Activated CD8-positive, alpha-beta memory T cell treated with anti-CD3 and anti-CD28 coated beads, Interleukin-2, amount 50 U/mL, for 48 hours (primary cell): Measurements from ENCODE around the gene ROS1.
"Not testable (repeated sequence)": the region's sequence is repeated elsewhere in the genome, so short reads cannot be mapped to it uniquely, and the experiment has no call there.

Source experiments
- DNase-seq: peaks from one replicate; pipeline ENCODE4 v3.0.0-alpha.2; 2020

The ROS1 gene

DNA sequence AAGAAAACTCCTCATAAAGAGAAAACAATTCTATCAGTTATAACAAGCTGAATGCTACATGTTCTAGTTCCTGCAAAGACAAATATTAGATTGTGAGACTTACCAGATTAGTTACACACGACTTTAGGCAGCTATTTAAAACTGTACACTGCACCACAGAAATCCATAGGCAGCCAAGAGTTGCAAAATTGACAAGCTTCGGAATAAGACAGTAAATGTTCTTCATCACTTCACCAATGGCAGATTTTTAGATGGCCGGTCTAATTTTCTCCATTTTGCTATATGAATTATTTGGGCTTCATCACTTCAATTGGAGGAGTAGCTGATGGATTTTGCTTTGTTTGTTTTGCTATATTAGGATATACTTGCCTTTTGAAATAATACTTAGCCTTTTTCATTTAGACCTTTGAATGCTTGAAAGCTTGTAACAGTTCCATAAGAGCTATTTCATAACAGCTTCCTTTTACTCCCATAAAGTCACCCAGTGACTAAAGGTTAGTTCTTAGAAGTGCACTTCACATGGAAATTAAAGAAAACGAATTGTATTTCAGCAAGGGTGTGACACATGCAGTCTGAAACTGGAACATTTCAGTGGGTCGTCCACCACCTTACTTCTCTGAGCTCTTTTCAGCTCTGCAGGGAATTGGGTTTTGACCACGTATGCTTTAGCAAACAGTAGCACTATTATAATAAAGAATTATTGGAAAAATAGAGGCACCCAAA lies at the start of gene ROS1:
Gene ROS1, minus strand, starts transcription at position 512 of the 723 bp plus-strand sequence. Its CDS starts 286 bp downstream, at position 226.
- DNase-seq: no peak

- no peak for DNase-seq
Observed at GRCh38 chr6:117473401-117473800, 47.7 kb upstream of the ROS1 start.

DNA sequence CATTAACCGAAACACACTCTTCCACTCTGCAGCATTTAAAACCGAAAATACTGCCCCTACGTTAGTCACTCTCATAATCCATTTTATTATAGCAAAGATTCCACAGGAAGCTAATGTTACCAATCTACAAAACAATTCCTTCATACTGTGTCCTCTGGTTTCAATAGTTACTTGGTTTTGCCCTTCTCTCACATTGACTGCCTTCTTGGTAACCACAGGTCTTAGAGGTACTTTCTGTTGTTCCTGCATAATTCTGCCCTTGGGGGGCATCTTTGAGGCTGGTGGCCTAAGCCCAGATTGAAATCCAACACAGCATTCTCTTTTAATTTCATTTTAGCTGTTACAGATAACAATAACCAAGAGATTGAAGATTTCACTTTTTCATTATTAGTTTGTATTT lies 46.9 kb upstream of the ROS1 start:
- no peak for DNase-seq

DNA sequence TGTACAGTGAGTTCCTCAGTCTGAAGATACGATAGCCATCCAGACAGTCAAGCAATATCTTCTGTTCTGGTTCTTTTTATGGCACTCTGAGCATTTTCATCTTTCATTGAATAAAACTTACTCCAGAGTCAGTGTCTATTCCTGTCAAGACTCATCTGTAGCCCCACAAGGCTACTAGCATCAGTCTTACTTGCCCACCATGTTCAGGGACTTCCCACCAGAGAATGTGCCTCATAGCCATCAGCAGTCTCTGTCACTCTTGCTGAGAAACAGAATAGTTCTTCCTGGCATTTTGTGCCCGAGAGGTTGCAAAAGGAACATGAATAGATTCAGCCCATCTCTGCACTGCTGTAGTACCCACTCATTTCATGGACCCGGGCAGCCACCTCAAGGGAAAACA lies 44.0 kb upstream of the ROS1 start:
- DNase-seq: no peak

DNA sequence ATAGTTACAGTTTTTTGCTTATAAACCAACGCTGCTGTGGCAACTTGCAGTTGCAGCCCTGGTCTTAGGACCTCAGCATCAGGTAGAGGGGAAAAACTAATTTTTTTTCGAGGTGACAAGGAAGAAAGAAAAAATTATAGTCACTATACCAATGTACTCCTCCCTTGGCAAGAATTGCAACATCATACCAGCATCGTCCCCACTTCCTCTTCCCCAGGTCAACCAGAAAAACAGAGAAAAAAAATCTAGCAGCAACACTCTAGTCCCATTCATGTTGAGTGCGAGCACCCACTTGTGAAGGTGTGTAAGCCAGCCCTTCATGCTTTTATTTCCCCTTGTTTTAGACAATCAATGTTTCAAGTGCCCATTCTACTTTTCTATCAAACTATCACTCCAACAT lies 43.6 kb upstream of the ROS1 start:
- DNase-seq: no peak

- not testable (repeated sequence) for DNase-seq
Observed at GRCh38 chr6:117468527-117468926, 42.8 kb upstream of the ROS1 start.

DNA sequence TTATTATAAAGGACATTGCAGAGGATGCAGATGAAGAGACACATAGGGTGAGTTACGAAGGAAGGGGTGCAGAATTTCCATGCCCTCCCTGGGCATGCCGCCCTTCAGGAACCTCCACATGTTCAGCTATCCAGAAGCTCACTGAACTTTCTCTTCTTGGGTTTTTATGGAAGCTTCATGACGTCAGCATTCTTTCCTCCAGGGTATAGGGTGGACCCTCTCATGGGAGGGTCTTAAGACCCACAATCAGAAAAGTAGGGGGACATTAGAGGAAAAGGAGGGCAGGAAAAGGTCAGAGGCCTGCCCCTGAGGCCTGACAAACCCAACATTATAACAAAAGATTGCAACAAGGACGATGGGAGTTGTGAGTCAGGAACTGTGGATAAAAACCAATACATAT lies 42.1 kb upstream of the ROS1 start:
- no peak for DNase-seq

GRCh38 chr6:117465691-117466090 lies 39.9 kb upstream of the ROS1 start:
- no peak for DNase-seq

GRCh38 chr6:117464700-117465099 lies 39.0 kb upstream of the ROS1 start:
- DNase-seq: no peak

DNA sequence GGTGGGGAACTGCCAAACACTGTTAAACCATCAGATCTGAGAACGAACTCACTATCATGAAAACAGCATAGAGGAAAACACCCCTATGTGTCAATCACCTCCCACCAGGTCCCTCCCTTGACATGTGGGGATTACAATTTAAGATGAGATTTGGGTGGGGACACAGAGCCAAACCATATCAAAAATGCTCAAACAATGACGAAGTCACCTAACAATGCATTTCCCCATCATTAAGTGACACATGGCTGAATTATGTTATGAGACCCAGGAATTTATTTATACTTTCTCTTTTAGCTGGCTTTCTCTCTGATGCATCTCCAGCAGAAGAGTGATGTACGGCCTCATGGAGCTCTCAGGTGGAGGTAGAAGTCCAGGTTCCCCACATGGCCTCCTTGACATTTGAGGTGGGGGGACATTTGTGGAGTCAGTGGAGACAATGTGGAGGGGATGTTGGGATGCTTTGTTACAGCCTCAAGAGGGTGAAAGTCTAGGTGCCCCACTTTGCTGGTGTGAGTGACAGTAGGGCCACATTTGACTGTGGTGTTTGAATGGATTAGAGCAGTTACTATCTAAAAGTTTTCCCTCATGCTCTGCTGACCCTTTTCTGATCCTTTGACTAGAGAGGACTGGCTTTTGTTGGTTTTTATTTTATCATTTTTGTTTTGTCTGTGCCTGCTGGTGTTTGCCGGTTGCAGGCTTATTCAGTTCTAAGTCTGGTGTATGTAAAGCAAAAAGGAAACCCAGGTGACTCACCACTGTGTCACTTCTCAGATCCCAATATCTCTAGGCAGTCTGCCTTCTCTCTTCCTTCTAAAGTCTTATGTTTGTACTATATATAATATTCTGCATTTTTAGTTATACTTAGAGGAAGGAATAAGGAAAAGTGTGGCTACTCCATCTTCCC lies 38.3 kb upstream of the ROS1 start:
- no peak for DNase-seq

DNA sequence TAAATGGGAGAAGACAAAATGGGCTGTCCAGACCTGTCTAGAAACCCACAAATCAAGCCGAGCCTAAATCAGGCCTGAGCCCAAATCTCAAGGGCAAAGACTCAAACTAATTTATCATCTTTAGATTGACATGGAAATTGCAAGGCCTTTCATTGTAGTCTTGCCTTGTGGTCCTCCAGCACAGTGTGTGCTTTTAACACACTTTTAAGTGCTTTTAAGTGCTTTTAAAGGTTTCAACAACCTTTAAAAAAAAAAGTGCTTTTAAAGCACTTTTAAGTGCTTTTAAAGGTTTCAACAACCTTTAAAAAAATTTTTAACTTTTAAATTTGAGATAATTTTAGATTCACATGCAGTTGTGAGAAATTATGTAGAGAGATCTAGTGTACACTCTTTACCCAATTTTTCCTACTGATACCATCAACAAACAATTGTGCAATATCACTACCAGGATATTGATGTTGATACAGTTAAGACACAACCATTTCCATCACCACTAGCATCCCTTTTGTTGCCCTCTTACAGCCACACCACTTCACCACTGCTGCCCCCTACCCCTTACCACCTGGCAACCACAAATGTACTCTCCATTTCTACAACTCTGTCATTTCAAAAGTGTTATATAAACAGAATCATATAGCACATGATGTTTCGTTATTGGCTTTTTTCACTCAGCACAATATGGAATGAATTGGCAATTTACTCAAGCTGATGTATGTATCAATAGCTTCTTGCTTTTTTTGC lies 33.6 kb upstream of the ROS1 start:
- DNase-seq: no peak

DNA sequence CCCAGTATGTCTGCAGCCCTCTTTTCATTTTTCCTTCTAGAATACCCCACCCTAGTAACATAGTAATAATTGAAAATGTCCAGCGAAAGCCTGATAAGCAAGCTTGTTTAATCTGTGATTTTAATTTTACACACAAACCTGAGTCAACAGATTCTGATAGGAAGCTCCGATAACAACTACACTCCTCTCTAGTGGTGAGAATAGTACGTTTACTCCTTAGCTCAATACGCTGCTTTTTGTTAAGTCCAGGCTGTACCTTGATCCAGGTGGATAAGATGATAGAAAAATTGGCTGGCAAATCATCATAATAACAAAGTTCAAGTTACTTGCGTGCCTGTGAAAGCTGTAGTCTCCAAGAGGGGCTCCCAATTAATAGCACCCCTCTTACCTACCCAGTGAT lies 31.3 kb upstream of the ROS1 start:
- no peak for DNase-seq

DNA sequence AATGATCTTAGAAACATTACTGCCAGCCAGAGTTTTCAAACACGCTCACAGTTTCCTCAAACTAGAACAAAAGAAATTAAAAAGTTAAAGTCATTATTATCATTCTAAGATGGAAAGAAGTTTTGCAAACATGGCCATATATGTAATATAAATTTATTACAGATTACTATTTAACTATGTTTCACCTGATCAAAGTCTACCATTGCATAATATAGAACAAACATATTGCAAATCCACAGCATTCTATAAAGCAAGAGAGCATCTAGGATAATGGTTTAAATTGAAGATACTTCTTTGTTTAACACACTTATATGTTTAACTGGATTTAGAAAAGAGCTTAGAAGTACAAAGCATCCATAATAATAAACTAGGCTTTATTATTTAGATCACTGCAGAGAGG lies 30.5 kb upstream of the ROS1 start:
- DNase-seq: no peak

GRCh38 chr6:117451671-117452070 lies 25.9 kb upstream of the ROS1 start:
- DNase-seq: no peak

DNA sequence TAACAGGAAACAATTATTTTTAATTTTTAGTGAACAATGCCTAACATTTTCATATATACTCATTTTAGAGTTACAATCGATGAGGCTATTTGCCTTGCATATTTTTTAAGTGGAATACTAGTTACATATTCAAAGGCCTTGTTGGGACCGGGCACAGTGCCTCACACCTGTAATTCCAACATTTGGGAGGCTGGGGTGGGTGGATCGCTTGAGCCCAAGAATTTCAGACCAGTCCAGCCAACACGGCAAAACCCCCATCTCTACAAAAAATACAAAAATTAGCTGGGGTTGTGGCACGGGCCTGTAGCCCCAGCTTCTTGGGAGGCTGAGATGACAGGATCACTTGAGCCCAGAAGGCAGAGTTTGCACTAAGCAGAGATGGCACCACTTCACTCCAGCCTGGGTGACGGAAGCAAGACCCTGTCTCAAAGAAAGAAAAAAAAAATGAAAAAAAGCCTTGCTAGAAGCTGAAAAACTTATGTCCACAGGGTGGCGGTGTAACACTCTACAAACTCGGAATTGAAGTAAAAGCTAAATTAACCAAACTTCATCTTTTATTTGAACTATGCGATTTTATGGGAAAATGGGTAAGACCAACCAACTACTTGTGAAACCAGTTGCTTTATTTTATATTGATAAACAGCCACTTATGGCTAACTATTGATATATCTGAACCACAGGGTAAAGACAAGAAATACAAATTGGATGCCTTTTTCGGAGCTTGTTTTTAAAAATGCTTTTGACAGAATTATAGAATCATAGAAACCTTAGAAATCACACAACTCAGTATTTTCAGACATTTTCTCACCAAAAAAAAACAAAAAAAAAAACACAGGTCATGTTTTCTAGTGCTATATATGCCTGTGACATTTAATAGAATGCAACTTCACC lies 24.1 kb upstream of the ROS1 start:
- DNase-seq: peak; percentile 59

DNA sequence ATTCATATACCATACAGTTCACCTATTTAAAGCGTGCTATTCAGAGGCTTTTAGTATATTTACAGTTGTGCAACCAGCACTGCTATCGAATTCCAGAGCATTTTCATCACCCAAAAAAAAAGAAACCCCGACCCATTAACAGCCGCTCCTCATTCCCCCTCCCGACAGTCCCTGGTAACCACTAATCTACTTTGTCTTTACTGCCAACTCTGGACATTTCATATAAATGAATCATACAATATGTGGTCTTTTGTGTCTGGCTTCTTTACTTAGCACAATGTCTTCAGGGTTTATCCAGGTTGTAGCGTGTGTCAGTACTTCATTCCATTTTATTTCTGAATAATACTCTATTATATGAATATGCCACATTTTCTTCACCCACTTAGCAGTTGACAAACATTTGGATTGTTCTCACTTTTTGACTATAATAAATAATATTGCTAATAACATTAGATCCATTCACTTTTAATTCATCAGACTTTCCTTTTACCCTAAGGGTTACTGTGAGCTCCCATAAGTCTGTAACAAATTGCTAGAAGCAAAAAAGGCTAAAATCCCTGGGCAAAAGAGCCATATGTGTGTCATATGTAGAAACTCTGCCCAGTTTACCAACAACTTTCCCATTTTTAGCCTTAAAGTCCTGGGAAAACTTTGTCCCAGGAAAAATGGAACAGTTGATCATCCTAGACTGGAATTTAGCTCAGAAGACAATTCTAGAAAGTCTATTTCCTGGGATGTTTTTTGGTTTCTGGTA lies 23.2 kb upstream of the ROS1 start:
- no peak for DNase-seq

GRCh38 chr6:117448011-117448410 lies 22.3 kb upstream of the ROS1 start:
- DNase-seq: no peak

DNA sequence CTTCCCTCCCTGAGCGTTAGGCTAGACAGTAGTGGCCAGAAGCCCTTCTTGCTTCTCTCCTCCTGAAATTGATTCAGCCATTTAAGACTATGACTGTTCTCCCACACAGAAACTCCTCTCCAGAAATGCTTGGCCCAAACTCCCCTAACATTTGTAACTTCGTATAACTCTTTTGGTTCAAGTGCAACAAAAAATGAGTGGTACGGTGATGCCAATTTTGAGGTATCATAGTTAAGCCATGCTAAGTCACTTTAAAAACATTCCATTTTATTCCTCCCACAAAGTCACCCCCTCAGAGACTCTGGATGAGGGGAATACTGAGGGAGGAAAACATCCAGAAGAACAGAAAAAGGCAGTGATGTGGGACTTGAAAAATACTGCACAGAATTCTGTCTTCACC lies 21.1 kb upstream of the ROS1 start:
- no peak for DNase-seq

DNA sequence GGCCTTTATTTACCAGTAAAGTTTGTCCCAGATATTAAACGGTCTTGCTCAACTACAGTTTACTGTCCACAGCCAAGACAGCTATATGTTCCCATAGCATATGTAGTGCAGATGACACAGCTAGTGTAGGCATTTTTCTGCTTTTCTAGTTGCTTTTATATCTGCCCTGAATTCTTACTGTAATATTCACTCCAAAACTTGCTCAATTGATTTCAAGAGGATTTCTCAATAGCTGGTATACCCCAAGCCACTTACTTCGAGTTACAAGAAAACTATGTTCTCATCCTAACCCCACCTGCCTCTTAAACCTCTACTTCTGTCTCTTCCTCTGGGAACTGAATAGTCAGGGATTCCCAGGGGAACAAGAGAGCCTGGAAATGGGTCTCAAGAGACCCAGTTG lies 18.9 kb upstream of the ROS1 start:
- no peak for DNase-seq

DNA sequence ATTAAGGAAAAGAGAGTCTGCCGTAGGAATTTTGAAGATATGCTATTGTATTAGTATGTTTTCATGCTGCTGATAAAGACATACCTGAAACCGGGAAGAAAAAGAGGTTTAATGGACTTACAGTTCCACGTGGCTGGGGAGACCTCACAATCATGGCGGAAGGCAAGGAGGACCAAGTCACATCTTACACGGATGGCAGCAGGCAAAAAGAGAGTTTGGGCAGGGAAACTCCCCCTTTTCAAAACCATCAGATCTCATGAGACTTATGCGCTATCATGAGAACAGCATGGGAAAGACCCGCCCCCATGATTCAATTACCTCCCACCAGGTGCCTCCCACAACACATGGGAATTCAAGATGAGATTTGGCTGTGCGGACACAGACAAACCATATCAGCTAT lies 16.6 kb upstream of the ROS1 start:
- not testable (repeated sequence) for DNase-seq

- no peak for DNase-seq
Observed at GRCh38 chr6:117441824-117442264, 16.1 kb upstream of the ROS1 start.
